Osteoblast (primary cell): ENCODE results near the gene ATP8A1. TPM values are rescaled to one million over a fixed set of nuclear protein-coding genes. Genes with fewer than 3 reads are reported as not detected.

Source experiments
- DNase-seq: peaks from one replicate; pipeline ENCODE4 v3.0.0; 2011; ENCODE audit warnings: low spot score, mixed read lengths; ENCODE audit not compliant: insufficient read length; ENCODE audit errors: missing footprints
- H2AFZ ChIP-seq: 2 replicates; pipeline ENCODE4 v1.6.0; 2011; ENCODE audit warnings: mild to moderate bottlenecking, low read length
- H3K27ac ChIP-seq: 2 replicates; pipeline ENCODE4 v1.5.1; 2011; ENCODE audit warnings: mild to moderate bottlenecking, low read depth, low read length, moderate library complexity
- H3K27me3 ChIP-seq: 2 replicates; pipeline ENCODE4 v1.6.0; 2012; ENCODE audit warnings: mild to moderate bottlenecking, control low read depth, inconsistent platforms, low read length, moderate library complexity; ENCODE audit not compliant: insufficient read depth
- H3K36me3 ChIP-seq: 2 replicates; pipeline ENCODE4 v1.5.1; 2011; ENCODE audit warnings: mild to moderate bottlenecking, low read length, control low read depth, moderate library complexity; ENCODE audit not compliant: insufficient read depth
- H3K4me1 ChIP-seq: 2 replicates; pipeline ENCODE4 v1.5.1; 2011; ENCODE audit warnings: mild to moderate bottlenecking, low read length, control low read depth, moderate library complexity; ENCODE audit not compliant: insufficient read depth
- H3K4me2 ChIP-seq: 2 replicates; pipeline ENCODE4 v1.6.0; 2011; ENCODE audit warnings: mild to moderate bottlenecking, low read length; ENCODE audit not compliant: insufficient read depth
- H3K4me3 ChIP-seq: fragments of 200-600 bp; sonication (generic); 3 replicates; pipeline ENCODE4 v1.5.1; 2012; ENCODE audit warnings: mild to moderate bottlenecking, low read length, inconsistent platforms; ENCODE audit not compliant: insufficient read depth
- H3K79me2 ChIP-seq: 2 replicates; pipeline ENCODE4 v1.6.0; 2012; ENCODE audit warnings: mild to moderate bottlenecking, low read length, control low read depth, inconsistent platforms; ENCODE audit not compliant: insufficient read depth
- H3K9me3 ChIP-seq: 2 replicates; pipeline ENCODE4 v1.5.1; 2011; ENCODE audit warnings: low read depth, low read length, control low read depth
- H4K20me1 ChIP-seq: 2 replicates; pipeline ENCODE4 v1.6.0; 2012; ENCODE audit warnings: mild to moderate bottlenecking, low read length, control low read depth; ENCODE audit not compliant: insufficient read depth
- CTCF ChIP-seq: IDR thresholded peaks from 2 replicates; pipeline ENCODE4 v1.5.1; 2011; ENCODE audit warnings: mild to moderate bottlenecking, low read depth, low read length, moderate library complexity; ENCODE audit errors: extremely low read depth
- total RNA-seq: library from RNA; depleted of rRNA; stranded (reverse); fragments of >200 nt; gene quantifications from 2 replicates; pipeline ENCODE4 v1.2.3, GENCODE V29; 2012

The ATP8A1 gene
- total RNA-seq, 1 donor, result 2.5 TPM

- DNase-seq, result no peak
- no peaks in the 10 kb centered on the region for H3K79me2 ChIP-seq
- no peak overlapping the region for H3K4me2 ChIP-seq
- H3K9me3 ChIP-seq, result no peaks in the 10 kb centered on the region
- H3K27ac ChIP-seq, result no peak overlapping the region
- H3K4me1 ChIP-seq, result no peaks in the 10 kb centered on the region
- H2AFZ ChIP-seq, result no peak overlapping the region
- no peaks in the 10 kb centered on the region for H3K36me3 ChIP-seq
- H3K27me3 ChIP-seq, result no peaks in the 10 kb centered on the region
- no peak for TF ChIP-seq CTCF
- no peak overlapping the region for H3K4me3 ChIP-seq
- no peaks in the 10 kb centered on the region for H4K20me1 ChIP-seq
Measured at GRCh38 chr4:42600578-42600977, 56.3 kb downstream of the ATP8A1 start.

DNA sequence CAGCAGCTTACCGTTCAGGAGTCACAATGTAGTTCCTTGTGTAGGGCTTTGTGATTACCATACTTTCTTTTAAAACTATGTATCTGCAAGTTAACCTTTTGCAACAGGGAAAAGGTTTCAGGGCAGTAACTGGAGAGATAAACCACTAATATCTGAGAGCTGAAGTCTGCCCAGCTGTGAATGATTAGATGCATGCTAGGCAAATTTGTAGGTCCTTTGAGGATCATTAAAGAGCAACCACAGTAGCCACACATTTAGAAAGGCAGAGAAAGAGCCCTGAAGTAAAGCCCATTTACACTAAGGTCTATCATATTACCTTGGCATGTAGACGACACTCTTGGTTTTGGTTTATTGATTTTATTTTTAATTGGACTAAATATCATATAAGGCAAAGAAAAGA is 60.0 kb downstream of the ATP8A1 start:
- no peaks in the 10 kb centered on the region for H3K9me3 ChIP-seq
- no peak overlapping the region for H3K4me3 ChIP-seq
- H3K4me2 ChIP-seq, result no peak overlapping the region
- H3K27me3 ChIP-seq, result no peaks in the 10 kb centered on the region
- TF ChIP-seq CTCF, result no peak
- H3K36me3 ChIP-seq, result no peaks in the 10 kb centered on the region
- DNase-seq, result no peak
- no peak overlapping the region for H3K27ac ChIP-seq
- no peaks in the 10 kb centered on the region for H4K20me1 ChIP-seq
- H2AFZ ChIP-seq, result no peak overlapping the region
- H3K4me1 ChIP-seq, result no peaks in the 10 kb centered on the region
- H3K79me2 ChIP-seq, result no peaks in the 10 kb centered on the region

- Histone ChIP-seq H3K4me2 (no peak overlapping the region), H3K36me3 (no peaks in the 10 kb centered on the region), H3K4me3 (no peak overlapping the region), H3K79me2 (no peaks in the 10 kb centered on the region), H4K20me1 (no peaks in the 10 kb centered on the region), H3K4me1 (no peaks in the 10 kb centered on the region), H2AFZ (no peak overlapping the region), H3K27me3 (no peaks in the 10 kb centered on the region), H3K9me3 (no peaks in the 10 kb centered on the region), H3K27ac (no peak overlapping the region)
- TF ChIP-seq CTCF, result no peak
- no peak for DNase-seq
Measured at GRCh38 chr4:42594888-42595287, 62.0 kb downstream of the ATP8A1 start.

DNA sequence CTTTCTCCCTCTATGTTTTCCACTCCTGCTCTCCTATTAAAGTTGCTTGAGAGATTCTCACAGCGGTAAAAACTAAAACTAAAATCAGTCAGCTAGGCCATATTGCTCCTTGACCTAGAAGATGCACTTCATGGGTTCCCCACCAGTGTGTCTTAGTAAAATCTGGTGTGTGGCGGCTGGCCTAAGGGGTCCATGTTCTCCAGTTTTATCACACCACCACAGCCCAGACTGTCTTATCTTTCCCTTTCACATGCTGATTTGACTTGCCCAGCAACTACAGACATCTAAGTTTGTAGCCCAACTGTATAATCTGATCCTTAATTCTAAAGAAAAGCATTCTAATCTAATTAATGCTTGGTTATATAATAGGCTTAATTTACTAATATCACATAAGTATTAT is 68.0 kb downstream of the ATP8A1 start:
- H4K20me1 ChIP-seq, result no peaks in the 10 kb centered on the region
- DNase-seq, result no peak
- H3K4me2 ChIP-seq, result no peak overlapping the region
- no peak overlapping the region for H2AFZ ChIP-seq
- no peak for TF ChIP-seq CTCF
- H3K9me3 ChIP-seq, result no peaks in the 10 kb centered on the region
- no peaks in the 10 kb centered on the region for H3K4me1 ChIP-seq
- H3K27me3 ChIP-seq, result no peaks in the 10 kb centered on the region
- H3K79me2 ChIP-seq, result no peaks in the 10 kb centered on the region
- H3K4me3 ChIP-seq, result no peak overlapping the region
- no peaks in the 10 kb centered on the region for H3K36me3 ChIP-seq
- no peak overlapping the region for H3K27ac ChIP-seq
